GM19455 (cell line): ENCODE data around the gene ATXN2.

Experiments used
- ATAC-seq: cut with Tn5 transposase; IDR thresholded peaks from one replicate; pipeline ENCODE4 v1.9.1; 2021; ENCODE audit not compliant: unreplicated experiment

ATXN2 gene

GRCh38 chr12:111453071-111453989, 145.8 kb downstream of the ATXN2 start:
- ATAC-seq, result no peak

- ATAC-seq, result no peak
Observed at GRCh38 chr12:111451649-111452129, 147.4 kb downstream of the ATXN2 start.

GRCh38 chr12:111451232-111451631, 147.9 kb downstream of the ATXN2 start:
- no peak for ATAC-seq

- no peak for ATAC-seq
Observed at GRCh38 chr12:111450676-111451075, 148.4 kb downstream of the ATXN2 start.

- ATAC-seq, result no peak
Observed at GRCh38 chr12:111448846-111449790, 150.0 kb downstream of the ATXN2 start.

GRCh38 chr12:111448266-111448830, 150.8 kb downstream of the ATXN2 start:
- no peak for ATAC-seq

GRCh38 chr12:111447571-111448265, 151.4 kb downstream of the ATXN2 start:
- ATAC-seq, result no peak

- no peak for ATAC-seq
Observed at GRCh38 chr12:111446631-111447570, 152.2 kb downstream of the ATXN2 start.

- ATAC-seq, result no peak
Observed at GRCh38 chr12:111445726-111446581, 153.2 kb downstream of the ATXN2 start.

- peak; percentile 76 for ATAC-seq
Observed at GRCh38 chr12:111444925-111445725, 154.0 kb downstream of the ATXN2 start.

- ATAC-seq, result peak; percentile 42
Observed at GRCh38 chr12:111444314-111444924, 154.7 kb downstream of the ATXN2 start.

- ATAC-seq, result no peak
Observed at GRCh38 chr12:111443586-111443985, 155.5 kb downstream of the ATXN2 start.

GRCh38 chr12:111443086-111443485, 156.0 kb downstream of the ATXN2 start:
- ATAC-seq, result no peak

- ATAC-seq, result no peak
Observed at GRCh38 chr12:111442301-111443045, 156.6 kb downstream of the ATXN2 start.

GRCh38 chr12:111441107-111441928, 157.8 kb downstream of the ATXN2 start:
- no peak for ATAC-seq

- no peak for ATAC-seq
Observed at GRCh38 chr12:111440631-111441030, 158.5 kb downstream of the ATXN2 start.
